H4 (cell line): ENCODE results near the gene ACRBP. TPM values are rescaled to one million over a fixed set of nuclear protein-coding genes. Genes with fewer than 3 reads are reported as not detected.

Source experiments
- DNase-seq: peaks from one replicate; pipeline ENCODE4 v3.0.0-alpha.2; 2015; ENCODE audit warnings: low spot score
- total RNA-seq: library from RNA; depleted of rRNA; stranded (reverse); fragments of >200 nt; shearing (Covaris generic); gene quantifications from 2 replicates; pipeline ENCODE4 v1.2.3, GENCODE V29; 2014

Gene ACRBP
- total RNA-seq, 1 experiment from 2014 or later, result not detected

DNA sequence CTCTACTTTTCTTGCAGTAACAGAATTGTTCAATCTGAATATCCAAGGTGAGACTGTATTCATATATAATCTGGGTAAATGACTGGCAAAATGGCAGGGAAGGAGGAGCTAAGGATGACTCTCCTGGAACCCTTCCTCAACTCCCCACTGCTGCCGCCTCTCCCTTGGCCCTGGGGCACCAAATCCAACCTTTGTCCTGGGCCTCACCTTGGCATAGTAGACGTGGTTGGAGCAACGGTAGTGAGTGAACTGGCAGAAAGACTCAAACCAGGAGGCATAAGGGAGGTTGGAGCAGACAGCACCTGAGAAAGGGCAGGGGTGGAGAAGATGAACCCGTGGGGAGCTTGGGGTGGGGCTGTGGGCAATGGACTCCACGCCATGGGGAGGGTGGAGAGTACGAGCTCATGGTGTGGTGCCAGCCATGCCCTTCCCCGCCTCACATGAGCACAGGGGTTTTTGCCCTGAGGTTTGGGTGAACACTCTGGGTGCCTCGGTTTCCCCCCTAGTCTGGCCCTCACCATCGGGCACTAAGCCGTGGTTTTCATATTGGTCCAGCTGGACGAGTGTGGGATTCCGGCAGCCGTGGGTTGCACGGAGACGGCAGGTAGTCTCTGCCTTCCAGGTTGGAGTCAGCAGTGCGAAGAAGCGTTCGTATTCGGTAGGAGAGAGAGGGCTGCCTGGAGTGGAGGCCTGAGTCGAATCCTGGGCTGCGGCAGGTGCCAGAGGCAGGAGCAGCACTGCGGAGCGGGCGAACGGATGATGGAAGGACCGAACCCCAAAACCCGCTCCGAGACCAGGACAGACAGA is 753 bp downstream of the ACRBP start:
- no peak for DNase-seq

DNA sequence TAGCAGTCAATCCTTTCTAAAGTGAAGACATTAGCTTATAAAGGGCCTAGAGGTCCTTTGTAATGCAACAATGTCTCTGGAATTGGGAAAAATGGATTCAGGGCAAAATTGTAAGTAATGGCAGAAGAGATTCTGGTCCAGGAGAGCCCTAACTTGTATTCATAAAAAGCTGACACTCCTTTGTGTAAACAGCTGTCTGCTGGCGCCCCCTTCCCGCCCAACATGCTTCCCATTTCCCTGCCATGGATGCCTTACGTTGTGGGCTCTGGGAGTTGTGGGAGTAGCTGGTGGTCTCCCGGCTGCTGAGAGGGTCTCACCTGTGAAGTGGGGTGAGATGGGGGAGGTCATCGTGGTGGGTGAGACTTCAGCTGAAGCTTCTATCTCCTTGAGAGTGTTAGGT is 2.3 kb downstream of the ACRBP start:
- no peak for DNase-seq

DNA sequence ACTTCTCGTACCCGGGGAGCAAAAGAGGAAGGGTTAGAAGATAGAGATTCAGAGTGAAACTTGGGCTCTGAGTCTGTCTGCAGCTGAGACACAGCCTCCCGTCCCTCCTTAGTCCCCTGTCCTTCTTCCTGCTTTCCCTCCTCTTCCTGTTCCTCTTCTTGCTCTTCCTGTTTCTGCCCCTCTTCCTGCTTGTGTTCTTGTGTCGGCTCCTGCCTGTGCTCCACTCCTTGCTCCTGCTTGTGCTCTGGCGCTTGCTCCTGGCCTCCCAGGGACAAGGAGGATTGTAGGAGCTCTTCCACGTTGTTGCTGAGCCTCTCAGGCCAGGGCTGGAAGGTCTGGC is 3.0 kb downstream of the ACRBP start:
- DNase-seq, result no peak

DNA sequence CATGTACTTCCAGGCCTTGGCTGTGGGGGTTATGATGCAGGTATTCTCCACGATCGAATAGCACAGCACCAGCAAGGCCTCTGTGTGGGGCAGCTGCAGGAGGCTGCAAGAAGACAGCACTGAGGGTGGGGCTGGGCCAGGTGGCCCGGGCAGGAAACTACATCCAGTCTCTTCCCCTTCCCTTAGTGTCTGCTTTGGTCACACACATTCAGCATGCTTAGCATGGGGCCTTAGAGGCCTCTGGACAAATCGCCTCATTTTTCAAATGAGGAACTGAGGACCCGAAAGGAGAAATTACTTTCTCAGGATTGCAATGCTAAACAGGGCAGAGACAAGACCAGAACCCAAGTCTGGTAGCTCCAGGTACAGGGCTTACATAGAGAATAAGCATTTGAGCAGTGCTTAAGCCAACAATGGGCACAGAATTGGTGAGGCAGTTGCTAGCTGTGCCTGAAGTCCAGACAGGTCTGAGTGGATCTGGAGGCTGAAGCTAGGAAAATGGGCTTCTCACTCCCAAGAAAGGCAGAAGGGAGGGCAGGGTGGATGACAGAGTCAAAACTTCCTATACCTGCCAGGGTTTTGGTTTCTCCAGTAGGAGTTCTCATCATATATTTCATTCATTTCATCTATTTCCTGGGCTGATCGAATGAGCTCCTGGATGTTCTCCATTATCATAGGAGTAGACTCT is 3.5 kb downstream of the ACRBP start:
- DNase-seq, result no peak

DNA sequence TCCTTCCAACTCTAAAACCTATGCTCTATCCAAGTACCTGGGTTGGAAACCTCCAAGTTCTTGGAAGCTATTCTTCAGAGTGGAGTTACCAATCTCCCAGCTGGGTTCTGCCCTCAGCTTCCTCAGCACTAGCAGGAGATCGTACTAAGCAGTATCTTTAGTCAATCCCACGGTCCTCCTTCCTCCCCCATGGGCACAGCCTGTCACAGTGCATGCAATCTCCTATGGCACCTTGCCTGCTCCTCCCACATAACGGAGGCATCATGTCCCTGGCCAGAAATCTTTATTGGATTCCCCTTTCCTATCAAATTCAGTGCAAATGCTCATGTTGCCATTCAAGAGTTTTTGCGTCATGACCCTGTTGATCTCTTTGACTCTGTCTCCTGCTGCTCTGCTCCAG is 6.1 kb downstream of the ACRBP start:
- no peak for DNase-seq

DNA sequence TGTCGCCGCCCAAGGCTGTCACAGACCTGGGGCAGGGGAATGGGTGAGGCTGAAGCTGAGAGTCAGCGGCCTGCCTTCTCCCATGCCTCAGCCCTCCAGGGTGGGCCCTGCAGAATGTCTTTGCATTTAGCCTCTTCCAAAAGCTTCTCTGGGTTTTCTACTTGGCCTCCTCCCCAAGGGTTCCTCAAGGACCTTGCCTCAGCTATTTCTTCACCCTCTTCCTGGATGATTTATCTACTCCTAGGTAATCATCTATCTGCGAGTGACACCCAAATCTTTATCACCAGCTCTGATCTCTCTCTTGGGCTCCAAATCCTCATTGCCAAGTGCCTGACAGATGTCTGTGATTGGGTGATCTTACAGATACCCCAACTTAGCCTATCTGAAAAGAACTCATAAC is 6.7 kb downstream of the ACRBP start:
- no peak for DNase-seq

DNA sequence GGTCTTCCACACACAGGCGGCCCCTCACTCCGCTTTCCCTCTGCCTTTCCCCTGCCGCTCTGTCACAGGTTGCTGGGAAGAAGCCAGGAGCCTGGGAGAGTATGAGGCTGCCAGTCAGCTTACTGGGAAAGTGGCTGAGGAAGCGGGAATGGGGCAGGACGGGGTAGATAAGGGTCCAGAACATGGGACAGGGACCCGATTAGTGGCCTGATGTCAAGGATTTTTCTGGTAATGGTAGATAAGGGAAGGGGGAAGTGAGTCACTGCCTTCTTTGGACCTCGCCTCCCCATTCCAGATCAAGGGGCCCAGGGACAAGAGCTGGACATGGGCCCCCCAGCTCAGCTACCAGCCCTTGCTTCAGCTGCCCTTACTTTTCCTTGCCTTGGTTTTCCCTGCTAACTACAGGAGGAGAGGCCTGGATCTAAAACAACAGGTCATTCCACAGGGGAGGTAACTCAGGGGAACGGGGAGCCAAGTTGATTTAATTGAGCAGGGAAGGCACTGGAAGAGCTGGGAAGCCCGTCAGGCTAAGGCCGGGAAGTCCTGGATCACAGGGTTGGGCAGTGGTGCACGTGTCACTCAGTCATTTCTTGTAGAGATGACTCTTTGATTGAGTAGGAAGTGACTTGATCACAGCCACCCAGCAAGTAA is 8.0 kb downstream of the ACRBP start:
- no peak for DNase-seq

DNA sequence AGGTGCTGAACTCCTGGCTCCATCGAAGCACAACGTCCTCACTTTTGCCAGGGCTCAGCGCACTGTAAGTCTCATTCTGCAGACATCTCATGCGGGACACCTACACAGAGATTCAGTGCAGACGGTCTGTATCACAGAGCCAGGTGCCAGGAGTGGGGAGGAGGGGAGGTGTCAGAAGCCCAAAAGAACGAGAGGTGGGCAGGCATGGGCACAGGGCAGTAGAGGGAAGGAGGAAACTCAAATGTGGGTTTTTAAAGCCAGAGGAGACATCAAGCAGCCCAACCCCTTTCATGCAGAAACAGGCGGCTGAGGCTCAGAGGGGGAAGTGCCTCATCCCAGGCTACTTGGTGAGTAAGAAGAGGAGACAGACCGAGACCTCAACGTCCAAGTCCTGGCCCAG is 8.9 kb downstream of the ACRBP start:
- no peak for DNase-seq

DNA sequence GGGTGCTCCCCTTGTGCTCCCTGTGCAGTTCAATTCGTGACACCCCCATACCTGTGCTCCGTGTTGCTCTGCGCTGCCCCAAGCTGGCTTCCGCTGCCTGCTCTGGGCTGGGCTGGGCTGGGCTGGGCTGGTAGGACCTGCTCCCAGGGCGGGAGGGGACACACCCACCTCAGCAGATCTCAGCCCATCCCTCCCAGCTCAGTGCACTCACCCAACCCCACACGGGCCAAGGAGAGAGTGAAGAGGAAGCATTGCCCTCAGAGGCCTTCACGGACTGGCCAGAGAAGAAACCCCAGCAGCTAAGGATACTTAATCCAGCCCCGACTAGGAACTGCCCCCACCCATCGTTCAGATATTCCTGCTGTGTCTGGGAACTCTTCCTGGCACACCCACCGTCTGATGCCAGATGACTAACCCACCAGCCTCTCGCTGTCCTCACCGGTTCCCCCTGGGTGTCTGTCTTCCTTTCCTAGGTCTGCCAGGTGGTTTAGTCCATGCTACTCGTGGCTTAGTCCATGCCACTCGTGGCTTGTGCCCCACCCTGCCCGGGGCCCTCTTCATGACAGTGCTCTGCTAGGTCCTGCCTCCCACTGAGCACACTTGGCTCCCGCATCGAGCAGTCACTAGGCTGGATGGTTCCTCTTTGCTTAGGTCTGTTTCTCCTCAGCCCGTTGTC is 11.2 kb downstream of the ACRBP start, which contains the start of gene LPAR5:
TSS of gene LPAR5 (minus strand) at position 104 of the 676 bp plus-strand sequence. CDS start 14,711 bp downstream, outside the sequence.
- no peak for DNase-seq

DNA sequence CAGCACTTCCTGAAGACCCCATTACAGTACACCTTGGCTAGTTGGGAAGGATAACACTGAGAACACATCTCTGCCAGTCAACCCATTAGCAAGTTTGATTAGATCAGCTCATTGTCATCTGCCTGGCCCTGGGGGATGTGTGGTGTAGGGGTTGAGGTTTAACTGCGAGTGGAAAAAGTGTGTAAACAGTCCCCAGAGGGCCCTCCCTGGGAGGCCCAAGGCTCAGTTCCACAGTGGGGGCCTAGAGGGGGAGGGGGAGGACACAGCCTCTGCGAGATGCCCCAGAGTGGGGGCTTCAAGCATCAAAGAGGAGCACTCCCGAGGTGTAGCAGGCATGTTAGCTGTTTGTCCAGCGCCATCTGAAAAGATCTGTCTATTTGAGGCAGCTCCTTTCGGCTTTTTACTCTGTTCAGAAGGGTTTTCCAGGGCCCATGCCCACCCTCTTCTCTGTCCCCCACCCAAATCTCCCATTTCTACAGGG is 11.8 kb downstream of the ACRBP start:
- no peak for DNase-seq

DNA sequence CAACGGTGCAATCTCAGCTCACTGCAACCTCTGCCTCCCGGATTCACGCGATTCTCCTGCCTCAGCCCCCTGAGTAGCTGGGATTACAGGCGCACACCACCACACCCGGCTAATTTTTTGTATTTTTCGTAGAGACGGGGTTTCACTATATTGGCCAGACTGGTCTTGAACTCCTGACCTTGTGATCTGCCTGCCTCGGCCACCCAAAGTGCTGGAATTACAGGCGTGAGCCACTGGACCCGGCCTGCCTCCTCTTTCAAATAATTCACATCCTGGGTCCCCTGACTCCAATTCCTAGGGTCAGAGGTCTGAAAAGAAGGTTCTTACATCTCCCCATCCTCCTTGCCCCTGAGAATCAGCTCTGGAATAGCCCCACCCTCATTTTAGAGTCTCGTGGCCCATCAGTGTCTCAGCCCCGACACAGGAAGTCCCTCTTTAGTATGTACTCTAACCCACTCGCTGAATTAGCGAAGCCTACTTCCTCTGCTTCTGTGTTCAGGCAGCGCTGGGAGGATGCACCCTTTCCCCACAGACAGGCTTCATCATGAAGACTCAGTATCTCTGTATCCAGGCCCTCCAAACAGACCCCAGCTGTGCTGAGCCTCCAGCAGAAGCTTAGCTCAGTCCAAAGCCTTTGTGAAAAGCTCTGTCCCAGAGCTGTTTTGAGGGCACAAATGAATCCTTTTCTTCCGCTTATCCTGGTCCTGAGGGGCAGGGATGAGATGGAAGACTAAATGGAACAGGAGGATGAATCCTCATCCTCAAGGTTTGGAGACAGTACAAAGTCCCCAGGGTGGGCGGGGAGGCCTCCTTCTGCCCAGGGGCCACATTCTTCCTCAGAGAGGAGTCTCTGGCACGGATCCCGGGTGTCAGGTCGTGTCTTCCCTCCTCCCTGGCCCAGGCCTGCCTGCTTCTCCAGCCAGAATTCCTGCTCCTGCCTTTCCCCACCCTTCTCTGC is 14.9 kb downstream of the ACRBP start:
- DNase-seq, result no peak

DNA sequence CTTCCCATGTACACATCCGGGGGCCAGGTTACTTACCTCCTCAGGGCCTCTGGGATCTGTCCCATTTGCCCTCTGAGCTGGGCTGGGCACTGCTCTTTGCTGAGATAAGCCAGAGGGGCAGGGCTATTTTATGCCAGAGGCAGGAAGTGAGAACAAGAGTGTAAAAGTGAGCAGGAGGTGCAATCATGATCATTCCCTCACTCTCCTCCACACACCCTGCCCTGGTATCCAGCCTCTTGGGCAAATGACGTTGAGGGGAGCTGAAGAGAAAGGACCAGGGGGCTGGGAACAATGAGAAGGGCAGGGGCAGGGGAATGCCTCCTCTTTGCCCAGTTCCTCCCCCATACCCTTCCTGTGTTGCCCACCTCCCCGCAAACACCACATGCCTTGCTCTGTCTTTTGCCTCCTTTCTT is 15.7 kb downstream of the ACRBP start:
- no peak for DNase-seq

DNA sequence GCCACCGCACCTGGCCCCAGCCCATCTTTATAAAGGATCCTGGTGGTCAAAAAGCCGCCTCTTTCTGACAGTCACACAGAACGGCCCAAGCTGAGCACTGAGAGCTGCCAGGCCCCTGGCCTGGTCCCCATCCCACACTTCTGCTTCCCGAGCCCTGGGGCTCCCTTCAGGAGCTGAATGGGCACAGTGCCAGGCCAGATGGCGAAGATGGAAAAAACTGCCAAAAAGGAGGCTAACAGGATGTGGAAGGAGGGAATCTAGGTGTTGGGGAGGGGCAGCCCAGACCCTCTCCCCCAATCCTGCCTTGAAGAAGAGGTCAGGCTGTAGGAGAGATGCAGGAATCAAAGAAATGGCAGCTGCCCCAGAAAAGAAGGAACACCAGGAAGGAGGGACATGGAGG is 16.5 kb downstream of the ACRBP start:
- no peak for DNase-seq

DNA sequence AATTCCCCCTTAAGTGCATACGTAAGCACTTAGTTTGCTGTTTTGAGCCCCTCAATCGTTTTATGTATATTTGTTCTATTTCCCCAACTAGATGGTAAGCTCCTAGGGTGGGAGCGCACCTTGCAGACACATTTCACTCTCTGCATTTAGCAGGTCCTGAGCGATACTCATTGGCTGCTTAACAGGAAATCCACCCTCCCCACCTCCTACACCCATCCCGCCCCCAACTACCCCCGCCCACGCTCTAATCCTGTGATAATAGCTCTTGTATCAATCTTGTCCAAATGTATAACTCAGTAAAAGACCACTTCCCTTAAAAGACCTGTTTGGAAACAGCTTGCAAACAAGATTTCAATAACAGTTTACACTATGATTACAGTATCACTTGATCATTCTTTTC is 19.6 kb downstream of the ACRBP start:
- no peak for DNase-seq

DNA sequence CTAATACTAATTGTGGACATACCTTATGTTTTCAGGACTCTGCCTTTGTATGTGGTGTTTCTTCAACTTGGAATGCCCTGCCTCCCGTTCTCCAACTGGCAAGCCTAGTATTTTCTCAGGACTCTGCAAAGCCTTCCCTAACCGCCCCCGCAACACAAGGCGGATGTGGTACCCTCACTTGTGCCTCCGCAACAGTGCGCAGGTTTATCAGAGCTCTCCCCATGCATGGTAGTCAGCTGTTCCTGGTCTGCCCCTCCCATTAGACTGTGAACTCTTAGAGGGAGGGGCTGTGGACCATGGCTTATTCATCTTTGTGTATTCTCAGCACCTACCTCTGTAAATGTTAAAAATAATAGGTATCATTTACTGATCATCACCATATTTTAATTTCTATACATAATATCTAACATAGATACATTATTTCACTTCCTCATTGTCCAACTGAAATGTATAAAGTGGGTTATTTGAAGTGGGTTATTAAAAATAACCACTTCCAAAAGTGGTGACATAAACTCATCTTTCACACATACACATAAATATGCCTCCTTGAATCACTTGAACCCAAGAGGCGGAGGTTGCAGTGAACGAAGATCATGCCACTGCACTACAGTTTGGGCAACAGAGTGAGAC is 20.5 kb downstream of the ACRBP start:
- no peak for DNase-seq

DNA sequence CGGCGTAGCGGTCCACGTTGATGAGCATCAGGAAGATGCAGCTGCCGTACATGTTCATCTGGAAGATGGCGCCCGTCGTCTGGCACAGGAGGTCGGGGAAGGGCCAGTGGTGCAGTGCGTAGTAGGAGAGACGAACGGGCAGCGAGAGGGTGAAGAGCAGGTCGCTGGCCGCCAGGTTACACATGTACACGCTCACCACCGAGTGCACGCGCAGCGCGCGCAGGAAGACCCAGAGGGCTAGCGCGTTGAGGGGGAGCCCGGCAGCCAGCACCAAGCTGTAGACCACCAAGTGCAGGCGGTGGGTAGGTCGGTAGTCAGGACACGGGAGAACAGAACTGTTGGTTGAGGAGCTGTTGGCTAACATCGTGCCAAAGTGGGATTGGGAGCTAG is 26.4 kb downstream of the ACRBP start:
- DNase-seq, result no peak

DNA sequence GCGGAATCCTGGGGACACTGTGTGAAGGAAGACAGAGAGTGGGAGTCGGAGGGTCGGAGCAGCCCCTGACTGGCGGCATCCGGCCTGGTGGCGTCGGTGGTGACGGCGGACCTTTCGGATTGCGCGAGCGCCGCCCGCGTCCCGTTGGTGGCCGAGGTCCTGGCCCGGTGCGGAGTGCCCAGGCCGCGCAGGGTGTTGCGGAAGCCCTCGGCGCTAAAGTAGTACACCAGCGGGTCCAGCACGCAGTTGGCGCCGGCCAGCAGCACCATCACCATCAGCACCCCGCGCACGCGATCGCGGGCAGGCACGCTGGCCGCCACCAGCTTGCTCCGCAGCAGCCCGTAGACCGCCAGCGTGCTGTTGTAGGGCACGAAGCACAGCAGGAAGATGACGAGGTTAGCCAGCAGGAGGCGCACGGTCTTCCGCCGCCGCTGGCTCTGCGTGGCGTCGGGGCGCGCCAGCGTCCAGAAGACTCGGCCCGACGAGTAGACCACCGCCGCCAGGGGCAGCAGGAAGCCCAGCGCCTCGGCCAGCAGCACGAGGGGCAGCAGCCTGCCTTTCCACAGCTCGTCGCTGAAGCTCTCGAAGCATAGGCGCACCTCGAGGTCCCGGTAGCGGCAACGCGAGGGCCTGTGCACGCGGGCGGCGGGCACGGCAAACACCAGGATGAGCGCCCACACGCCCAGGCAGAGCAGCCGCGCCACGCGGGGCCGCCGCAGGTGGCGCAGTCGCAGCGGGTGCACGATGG is 26.9 kb downstream of the ACRBP start:
- no peak for DNase-seq

DNA sequence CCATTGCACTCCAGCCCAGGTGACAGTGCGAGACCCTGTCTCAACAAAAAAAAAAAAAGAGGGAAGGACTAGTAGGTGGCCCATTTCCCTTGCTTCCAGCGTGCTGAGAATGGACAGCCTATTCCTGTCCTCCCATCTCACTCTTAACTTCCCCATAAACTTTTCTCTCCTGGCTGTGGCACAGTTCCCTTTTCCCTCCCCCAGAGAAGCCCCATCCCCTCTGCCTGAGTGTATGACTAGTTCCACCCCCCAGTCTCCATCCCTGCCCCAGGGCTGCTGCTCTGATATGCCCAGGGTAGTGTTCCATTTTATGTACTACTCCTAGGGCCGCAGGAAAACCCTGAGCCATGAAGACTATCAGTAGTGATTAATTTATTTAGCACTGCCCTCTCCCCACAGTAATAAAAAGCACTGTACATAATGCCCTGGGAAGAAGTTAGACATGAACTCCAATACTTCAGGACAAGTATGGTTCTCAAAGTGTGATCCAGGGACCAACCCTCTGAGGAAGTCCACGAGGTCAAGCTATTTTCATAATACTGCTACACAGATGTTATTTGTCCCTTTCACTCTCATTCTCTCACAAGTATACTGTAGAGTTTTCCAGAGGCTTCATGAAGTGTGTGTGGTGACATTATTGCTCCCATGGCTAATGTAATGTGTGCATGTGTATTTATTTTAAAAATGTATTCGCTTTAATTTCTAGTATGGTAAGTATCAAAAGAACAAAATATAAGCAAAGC is 28.6 kb downstream of the ACRBP start:
- DNase-seq, result no peak

DNA sequence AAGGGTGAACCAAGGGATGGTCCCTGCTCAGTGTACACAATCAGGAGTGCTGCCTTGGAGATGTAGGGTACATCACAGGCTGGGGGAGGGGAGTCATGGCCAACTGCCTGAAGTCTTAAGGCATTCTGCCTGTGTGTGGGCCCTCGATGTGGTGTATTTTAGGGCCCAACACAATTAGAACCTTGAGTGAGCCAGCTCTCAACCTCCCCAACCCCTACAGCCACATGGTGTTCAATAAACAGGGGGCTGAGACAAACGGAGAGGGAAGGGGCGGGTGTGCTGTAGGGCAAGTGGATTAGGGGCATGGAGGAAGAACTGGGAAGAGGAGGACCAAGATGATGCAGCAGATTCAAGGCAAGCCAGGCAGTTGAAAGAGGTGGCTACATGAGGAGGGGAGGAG is 31.4 kb downstream of the ACRBP start:
- DNase-seq, result no peak
